Muscle of leg (tissue), 11 donors: ENCODE measurements around the gene KRTAP10-8. TPM values are rescaled to one million over a fixed set of nuclear protein-coding genes. Genes with fewer than 3 reads are reported as not detected.
A peak's percentile ranks its signal among the peaks of the same experiment; 100 is the strongest.
"Not testable (repeated sequence)": the region's sequence is repeated elsewhere in the genome, so short reads cannot be mapped to it uniquely, and the experiment has no call there.

Source experiments
- DNase-seq: peaks from one replicate; pipeline ENCODE4 v3.0.0; 2013
- H3K27ac ChIP-seq: one replicate; pipeline ENCODE4 v1.5.1; 2013; ENCODE audit warnings: mild to moderate bottlenecking, low read length, control low read depth
- H3K27me3 ChIP-seq: one replicate; pipeline ENCODE4 v1.6.1; 2013; ENCODE audit warnings: low read length; ENCODE audit not compliant: control insufficient read depth, insufficient read depth
- H3K36me3 ChIP-seq: one replicate; pipeline ENCODE4 v1.6.1; 2013; ENCODE audit warnings: low read length; ENCODE audit not compliant: control insufficient read depth, insufficient read depth
- H3K4me1 ChIP-seq: one replicate; pipeline ENCODE4 v1.6.1; 2013; ENCODE audit warnings: low read length; ENCODE audit not compliant: control insufficient read depth, insufficient read depth
- H3K4me3 ChIP-seq: one replicate; pipeline ENCODE4 v1.5.1; 2013; ENCODE audit warnings: low read length, control low read depth
- H3K9me3 ChIP-seq: replicated peaks from 2 replicates; pipeline ENCODE4 v1.6.1; 2013; ENCODE audit warnings: low read depth, low read length; ENCODE audit not compliant: control insufficient read depth
- WGBS: methylation state at CpG from one replicate; pipeline ENCODE4 v1.1.5; 2013; ENCODE audit warnings: missing lambda C conversion rate; ENCODE audit not compliant: insufficient coverage; 5-methylcytosine and 5-hydroxymethylcytosine counted together
- polyA plus RNA-seq, 8 donors: library from polyadenylated mRNA; unstranded; fragments of 120-200 nt; gene quantifications; one replicate each; pipeline versions ENCODE4 v1.2.1 to v1.2.3, GENCODE V29; 2013; ENCODE audit warnings: inconsistent platforms in 1 of 8, low replicate concordance in 1 of 8; ENCODE audit not compliant: insufficient read length in 8 of 8, insufficient read depth in 1 of 8
- total RNA-seq: library from RNA; stranded (reverse); fragments of 120-200 nt; gene quantifications from one replicate; pipeline ENCODE4 v1.2.4, GENCODE V29; 2013

KRTAP10-8 gene
- total and polyA plus RNA-seq, 9 donors = not detected

DNA sequence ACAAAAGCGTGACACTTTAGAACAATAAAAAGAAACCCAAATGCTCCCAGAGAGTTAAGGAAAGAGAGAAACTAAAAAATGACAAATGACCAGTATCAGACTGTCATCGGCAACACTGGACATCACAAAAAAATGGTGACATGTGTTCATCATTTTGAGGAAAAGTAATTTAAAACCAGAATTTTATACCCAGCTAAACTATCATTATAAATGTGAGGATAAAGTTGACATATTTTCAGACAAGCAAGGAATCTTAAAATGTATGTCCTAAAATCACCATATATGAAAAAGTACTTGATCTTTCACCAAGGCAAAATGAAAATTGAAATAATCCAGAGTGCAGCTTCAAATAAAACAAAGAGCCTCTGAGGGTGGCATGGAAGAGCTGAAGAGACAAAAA, 33.0 kb downstream of the KRTAP10-8 start:
- WGBS = no CpG with 5 or more reads among the region's 2 CpGs
- no peak for DNase-seq

DNA sequence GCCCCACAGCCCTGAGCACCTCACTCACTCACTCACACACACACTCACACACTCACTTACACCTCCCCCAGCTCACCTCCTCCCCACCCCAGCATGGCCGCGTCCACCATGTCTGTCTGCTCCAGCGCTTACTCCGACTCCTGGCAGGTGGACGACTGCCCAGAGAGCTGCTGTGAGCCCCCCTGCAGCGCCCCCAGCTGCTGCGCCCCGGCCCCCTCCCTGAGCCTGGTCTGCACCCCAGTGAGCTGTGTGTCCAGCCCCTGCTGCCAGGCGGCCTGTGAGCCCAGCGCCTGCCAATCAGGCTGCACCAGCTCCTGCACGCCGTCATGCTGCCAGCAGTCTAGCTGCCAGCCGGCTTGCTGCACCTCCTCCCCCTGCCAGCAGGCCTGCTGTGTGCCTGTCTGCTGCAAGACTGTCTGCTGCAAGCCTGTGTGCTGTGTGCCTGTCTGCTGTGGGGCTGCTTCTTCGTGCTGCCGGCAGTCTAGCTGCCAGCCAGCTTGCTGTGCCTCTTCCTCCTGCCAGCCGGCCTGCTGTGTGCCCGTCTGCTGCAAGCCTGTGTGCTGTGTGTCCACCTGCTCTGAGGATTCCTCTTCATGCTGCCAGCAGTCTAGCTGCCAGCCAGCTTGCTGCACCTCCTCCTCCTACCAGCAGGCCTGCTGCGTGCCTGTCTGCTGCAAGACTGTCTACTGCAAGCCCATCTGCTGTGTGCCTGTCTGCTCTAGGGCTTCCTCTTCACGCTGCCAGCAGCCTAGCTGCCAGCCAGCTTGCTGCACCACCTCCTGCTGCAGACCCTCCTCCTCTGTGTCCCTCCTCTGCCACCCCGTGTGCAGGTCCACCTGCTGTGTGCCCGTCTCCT, 34.7 kb downstream of the KRTAP10-8 start, which contains the start of gene KRTAP10-11:
KRTAP10-11 (plus strand) TSS at position 49 of the 856 bp plus-strand sequence; CDS start at position 94, 45 bp downstream.
- not testable (repeated sequence) for H3K36me3 ChIP-seq, H3K27ac ChIP-seq, H3K4me1 ChIP-seq, H3K27me3 ChIP-seq, H3K9me3 ChIP-seq, DNase-seq, H3K4me3 ChIP-seq
- 75% methylated on average over 21 of the region's 21 CpGs for WGBS

More for the DNA sequence above, 33.0 kb downstream of the KRTAP10-8 start:
- no peak overlapping the region for H3K4me3 ChIP-seq
- no peaks in the 10 kb centered on the region for H3K36me3 ChIP-seq
- H3K9me3 ChIP-seq = peaks cover 9% of the 10 kb centered on the region
- no peaks in the 10 kb centered on the region for H3K27me3 ChIP-seq
- peaks cover 2% of the 10 kb centered on the region for H3K4me1 ChIP-seq
- no peak overlapping the region for H3K27ac ChIP-seq

DNA sequence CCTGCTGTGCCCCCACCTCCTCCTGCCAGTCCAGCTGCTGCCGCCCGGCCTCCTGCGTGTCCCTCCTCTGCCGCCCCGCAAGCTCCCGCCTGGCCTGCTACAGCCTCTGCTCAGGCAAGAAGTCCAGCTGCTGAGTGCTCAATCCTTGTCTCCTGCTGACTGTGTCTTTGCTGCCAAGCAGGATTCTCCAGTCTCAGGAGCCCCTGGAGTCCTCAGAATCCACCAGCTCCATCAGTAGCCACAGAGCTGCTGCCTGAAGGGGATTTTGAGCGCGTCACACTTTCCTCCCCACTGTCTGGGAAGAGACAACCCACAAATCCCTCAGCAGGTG, 35.3 kb downstream of the KRTAP10-8 start:
- WGBS = 38% methylated on average over 7 of the region's 8 CpGs
- H3K9me3 ChIP-seq = peaks cover 9% of the 10 kb centered on the region
- H3K27ac ChIP-seq = no peak overlapping the region
- no peaks in the 10 kb centered on the region for H3K27me3 ChIP-seq
- peak; percentile 19 for DNase-seq
- H3K4me1 ChIP-seq = peaks cover 2% of the 10 kb centered on the region
- H3K4me3 ChIP-seq = no peak overlapping the region
- no peaks in the 10 kb centered on the region for H3K36me3 ChIP-seq

DNA sequence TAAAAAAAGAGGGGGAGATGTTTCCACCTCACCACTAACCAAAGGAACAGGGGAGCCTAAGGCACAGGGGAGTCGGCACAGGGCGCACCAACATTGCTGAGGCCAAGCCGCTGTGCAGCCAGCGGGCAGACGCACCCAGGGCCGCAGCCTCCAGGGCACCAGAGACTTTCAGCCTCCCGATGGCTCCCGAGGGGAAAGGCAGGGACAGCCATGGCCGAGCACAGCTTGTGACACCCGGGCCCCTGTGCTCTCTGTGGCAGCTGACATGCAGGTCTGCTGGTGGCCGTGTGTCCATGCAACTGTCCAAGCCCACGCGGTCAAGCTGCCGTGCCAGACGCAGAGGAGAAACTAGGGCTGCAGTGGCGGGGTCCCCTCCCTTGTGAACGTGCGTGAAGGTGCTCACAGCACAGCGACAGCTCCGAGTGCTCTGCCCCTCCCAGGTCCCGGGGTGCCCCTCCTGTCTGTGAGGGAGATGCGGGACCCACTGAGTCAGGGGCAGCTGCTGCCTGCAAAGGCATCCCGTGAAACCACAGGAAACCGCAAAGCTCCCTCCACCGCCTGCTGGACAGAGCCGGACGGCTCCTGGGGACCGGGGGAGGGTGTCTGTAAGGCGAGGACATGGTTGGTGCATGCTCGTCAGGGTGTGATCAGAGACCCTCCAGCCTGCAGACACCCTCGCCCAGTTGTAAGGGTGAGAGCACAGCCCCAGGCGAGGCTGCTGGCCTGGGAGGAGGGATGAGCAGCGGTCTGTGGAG, 36.9 kb downstream of the KRTAP10-8 start:
- H3K27ac ChIP-seq = no peak overlapping the region
- no peaks in the 10 kb centered on the region for H3K36me3 ChIP-seq
- H3K27me3 ChIP-seq = no peaks in the 10 kb centered on the region
- WGBS = 66% methylated on average over 30 of the region's 33 CpGs
- H3K4me3 ChIP-seq = no peak overlapping the region
- no peak for DNase-seq
- H3K9me3 ChIP-seq = peaks cover 8% of the 10 kb centered on the region
- peaks cover 2% of the 10 kb centered on the region for H3K4me1 ChIP-seq

DNA sequence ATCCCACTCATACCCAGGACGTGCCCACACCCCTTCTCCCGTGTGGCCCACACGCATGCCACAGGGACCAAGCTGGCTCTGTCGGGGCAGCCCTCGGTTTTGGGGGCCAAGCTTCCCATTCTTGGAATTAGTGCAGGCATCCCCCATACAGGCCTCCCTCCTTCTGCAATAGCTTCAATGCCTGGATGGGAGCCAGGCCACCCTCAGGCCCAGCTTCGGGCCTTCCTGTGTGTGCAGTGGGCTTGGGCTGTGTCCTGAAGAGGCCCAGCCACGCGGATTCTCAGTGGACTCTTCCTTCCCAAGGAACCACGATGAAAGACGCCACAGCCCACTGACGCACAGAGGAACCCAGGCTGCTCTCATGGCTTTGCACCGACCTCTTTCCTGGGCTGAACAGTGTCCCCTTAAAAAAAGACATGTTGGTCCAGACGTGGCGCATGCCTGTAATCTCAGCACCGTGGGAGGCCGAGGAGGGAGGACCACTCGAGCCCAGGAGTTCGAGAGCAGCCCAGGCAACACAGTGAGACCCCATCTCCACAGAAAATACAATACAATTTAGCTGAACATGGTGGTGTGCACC, 37.7 kb downstream of the KRTAP10-8 start:
- Histone ChIP-seq H3K27ac (no peak overlapping the region), H3K4me3 (no peak overlapping the region), H3K9me3 (no peaks in the 10 kb centered on the region), H3K36me3 (no peaks in the 10 kb centered on the region), H3K27me3 (peaks cover 6% of the 10 kb centered on the region), H3K4me1 (peaks cover 2% of the 10 kb centered on the region)
- whole genome bisulfite sequencing = 63% methylated on average over 16 of the region's 18 CpGs
- DNase-seq = peak; percentile 18

DNA sequence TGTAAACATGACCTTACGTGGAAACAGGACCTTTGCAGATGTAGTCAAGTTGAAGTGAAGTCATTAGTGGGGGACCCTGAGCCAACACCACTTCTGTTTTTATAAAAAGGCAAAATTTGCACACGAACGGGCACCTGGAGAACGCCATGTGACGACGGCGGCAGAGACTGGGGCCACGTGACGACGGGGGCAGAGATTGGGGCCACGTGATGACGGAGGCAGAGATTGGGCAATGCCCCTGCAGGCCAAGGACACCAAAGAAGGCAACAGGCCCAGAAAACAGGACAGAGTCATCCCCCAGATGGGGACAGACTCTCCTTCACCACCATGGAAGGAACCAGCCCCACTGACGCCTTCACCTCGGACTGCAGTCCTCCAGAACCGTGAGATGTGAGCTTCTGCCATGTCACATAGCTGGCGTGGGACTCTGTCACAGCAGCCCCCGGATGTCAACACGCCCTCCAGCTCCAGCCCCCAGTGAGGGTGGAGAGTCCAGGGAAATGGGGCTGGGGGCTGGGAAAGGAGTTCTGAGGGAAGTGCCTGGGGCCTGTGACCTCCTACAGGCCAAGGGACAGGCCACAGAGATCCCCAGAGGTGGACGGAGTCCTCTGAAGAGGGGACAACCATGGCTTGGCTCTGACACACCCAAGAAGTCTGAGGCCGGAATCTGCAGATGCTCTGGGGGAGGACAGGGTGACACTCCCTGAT, 38.5 kb downstream of the KRTAP10-8 start:
- Histone ChIP-seq H3K27ac (no peak overlapping the region), H3K27me3 (peaks cover 6% of the 10 kb centered on the region), H3K4me3 (no peak overlapping the region), H3K9me3 (no peaks in the 10 kb centered on the region), H3K36me3 (no peaks in the 10 kb centered on the region), H3K4me1 (peaks cover 2% of the 10 kb centered on the region)
- DNase-seq = no peak
- 90% methylated on average over 15 of the region's 20 CpGs for WGBS

DNA sequence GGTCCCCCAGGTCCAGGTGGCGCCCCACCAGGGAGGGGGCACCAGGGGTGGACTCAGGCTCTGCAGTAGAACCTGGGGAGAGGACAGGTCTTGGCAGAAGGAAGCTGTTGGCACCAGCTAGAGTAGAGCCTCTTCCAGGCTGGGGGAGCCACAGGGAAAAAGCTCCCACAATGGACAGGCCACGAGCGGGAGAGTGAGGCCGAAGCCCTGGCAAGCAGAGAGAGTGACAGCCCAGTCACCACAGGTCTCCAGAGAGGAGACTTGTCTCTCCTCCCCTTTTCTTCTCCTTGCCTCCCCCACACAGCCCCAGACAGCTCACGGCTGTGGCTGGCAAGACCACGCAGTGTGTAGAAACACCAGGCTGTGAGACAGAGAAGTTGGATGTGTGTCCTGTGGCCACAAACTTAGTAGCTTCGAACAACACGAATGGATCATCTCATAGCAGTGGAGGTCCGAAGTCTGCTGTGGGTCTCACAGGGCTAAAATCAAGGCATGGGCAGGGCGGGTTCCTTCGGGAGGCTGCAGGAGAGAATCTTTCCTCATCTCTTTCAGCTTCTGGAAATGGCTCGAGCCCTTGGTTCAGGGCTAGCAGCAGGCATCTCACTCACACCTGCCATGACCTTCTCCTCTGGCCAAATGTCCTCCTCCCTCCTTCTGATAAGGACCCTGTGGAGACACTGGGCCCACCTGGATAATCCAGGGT, 39.2 kb downstream of the KRTAP10-8 start:
- WGBS = 79% methylated on average over 6 of the region's 12 CpGs
- Histone ChIP-seq H3K36me3 (no peaks in the 10 kb centered on the region), H3K27ac (no peak overlapping the region), H3K9me3 (peaks cover under 1% of the 10 kb centered on the region), H3K4me1 (peaks cover 2% of the 10 kb centered on the region), H3K4me3 (no peak overlapping the region), H3K27me3 (peaks cover 6% of the 10 kb centered on the region)
- no peak for DNase-seq

DNA sequence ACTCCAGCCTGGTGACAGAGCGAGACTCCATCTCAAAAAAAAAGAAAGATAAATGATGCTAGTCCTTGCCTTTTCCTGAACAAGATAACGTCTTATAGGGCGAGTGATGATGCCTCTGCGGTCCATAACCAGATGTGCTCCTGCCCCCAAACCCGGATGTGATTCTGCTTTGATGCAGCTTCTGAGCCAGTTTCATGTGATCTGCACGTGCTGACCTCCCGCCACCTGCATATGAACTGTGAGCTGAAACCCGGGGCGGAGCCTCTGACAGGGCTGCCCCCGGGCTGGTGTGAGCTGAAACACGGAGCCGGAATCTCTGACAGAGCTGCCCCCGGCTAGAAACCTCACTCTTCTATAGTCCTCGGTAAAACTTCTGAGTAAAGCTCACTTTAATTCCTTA, 41.2 kb downstream of the KRTAP10-8 start:
- WGBS = 53% methylated on average over 9 of the region's 14 CpGs
- Histone ChIP-seq H3K36me3 (no peaks in the 10 kb centered on the region), H3K27me3 (peaks cover 6% of the 10 kb centered on the region), H3K9me3 (peaks cover 3% of the 10 kb centered on the region), H3K4me3 (no peak overlapping the region), H3K4me1 (no peaks in the 10 kb centered on the region), H3K27ac (no peak overlapping the region)
- no peak for DNase-seq

DNA sequence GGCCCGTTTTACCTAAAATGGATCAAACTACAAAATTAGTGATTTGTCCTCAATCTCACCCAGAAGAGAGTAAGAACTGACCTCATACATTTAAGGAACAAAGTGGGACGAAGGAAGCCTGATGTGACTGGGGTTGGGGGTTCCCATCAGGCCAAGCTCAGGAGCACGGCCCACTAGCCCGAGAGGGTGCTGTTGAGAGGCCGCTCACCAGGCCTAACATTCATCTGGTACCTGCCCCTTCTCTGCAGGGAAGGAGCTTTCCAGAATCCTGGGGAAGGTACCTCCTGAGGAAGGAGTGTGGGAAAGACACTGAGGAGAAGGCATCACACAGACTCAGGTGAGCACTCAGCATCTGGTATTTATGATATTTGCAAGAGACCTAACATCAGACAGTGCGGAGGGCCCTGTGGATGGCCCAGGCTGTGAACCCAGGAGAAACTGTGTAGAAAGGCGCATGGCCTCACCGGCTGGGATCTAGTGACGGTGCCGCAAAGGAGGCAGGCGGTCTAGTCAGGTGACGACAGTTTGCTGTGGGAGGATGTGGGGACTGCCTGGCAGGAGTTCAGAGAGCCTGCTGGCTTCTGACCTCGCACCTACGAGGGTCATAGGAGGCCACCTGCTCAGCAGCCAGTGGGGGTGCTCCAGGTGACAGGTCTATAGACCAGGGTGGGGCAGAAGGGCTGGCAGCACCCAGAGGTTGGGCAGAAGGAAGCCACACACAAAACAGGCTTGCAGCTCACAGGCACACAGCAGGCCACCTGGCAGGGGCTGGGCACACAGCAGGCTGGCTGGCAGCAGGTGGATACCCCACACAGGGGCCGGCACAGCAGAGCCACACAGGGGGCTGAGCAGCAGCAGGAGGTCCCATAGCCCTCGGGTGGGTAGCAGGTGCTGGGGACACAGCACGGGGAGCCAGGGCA, 42.0 kb downstream of the KRTAP10-8 start:
- Histone ChIP-seq H3K27me3 (peaks cover 7% of the 10 kb centered on the region), H3K4me1 (no peaks in the 10 kb centered on the region), H3K36me3 (no peaks in the 10 kb centered on the region), H3K4me3 (no peak overlapping the region), H3K9me3 (peaks cover 3% of the 10 kb centered on the region), H3K27ac (no peak overlapping the region)
- 75% methylated on average over 14 of the region's 17 CpGs for WGBS
- DNase-seq = no peak
